Liver (tissue), 3 donors: ENCODE data around the gene DNAJC11.

ENCODE experiments used
- JUND ChIP-seq, 2 donors: IDR thresholded peaks; 2 replicates each; pipeline ENCODE4 v1.6.1; 2016; ENCODE audit warnings: antibody characterized with exemption in 2 of 2
- RAD21 ChIP-seq, 2 donors: IDR thresholded peaks; 2 replicates each; pipeline ENCODE4 v1.6.1; 2016; ENCODE audit warnings: antibody characterized with exemption in 2 of 2, mild to moderate bottlenecking in 2 of 2
- YY1 ChIP-seq: IDR thresholded peaks from 2 replicates; pipeline ENCODE4 v1.6.1; 2016; ENCODE audit warnings: antibody characterized with exemption, mild to moderate bottlenecking
- TF ChIP-seq, protein P1 (sequence below): fragments of 150-350 bp; IDR thresholded peaks from 2 replicates; pipeline ENCODE4 v1.5.1; 2017; ENCODE audit warnings: improper control_type of control experiment, low read depth, low read length; ENCODE audit not compliant: missing input control
- TF ChIP-seq, protein P2 (sequence below): IDR thresholded peaks from 2 replicates; pipeline ENCODE4 v1.6.1; 2016; ENCODE audit warnings: antibody characterized with exemption
- donor health status: healthy.
- donor health status: healthy.

DNA sequence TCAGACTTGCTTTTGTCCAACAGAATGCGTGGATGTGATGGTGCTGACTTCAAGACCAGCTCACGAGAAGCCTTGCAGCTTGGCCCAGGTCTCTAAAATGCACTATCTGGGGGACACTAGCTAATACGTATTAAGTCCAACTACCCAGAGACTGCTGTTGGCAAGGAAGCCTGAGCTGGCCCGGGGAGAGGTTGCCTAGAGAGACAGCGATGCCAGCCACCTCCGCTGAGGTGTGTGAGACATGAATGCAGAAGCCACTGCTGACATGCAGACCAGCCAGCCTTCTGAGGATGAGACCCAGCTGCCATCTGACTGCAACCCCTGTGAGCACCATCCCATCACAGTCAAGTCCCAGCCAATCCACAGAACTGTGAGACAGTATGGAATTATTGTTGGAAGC lies 44.5 kb downstream of the DNAJC11 start:
- TF ChIP-seq RAD21 (IDR thresholded peaks at IDR 0.05) (no peak), JUND (IDR thresholded peaks at IDR 0.05) (no peak), YY1 (no peak)
- TF ChIP-seq, protein P1, sequence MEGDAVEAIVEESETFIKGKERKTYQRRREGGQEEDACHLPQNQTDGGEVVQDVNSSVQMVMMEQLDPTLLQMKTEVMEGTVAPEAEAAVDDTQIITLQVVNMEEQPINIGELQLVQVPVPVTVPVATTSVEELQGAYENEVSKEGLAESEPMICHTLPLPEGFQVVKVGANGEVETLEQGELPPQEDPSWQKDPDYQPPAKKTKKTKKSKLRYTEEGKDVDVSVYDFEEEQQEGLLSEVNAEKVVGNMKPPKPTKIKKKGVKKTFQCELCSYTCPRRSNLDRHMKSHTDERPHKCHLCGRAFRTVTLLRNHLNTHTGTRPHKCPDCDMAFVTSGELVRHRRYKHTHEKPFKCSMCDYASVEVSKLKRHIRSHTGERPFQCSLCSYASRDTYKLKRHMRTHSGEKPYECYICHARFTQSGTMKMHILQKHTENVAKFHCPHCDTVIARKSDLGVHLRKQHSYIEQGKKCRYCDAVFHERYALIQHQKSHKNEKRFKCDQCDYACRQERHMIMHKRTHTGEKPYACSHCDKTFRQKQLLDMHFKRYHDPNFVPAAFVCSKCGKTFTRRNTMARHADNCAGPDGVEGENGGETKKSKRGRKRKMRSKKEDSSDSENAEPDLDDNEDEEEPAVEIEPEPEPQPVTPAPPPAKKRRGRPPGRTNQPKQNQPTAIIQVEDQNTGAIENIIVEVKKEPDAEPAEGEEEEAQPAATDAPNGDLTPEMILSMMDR: no peak
- TF ChIP-seq, protein P2, sequence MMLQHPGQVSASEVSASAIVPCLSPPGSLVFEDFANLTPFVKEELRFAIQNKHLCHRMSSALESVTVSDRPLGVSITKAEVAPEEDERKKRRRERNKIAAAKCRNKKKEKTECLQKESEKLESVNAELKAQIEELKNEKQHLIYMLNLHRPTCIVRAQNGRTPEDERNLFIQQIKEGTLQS: no peak
